GM18508 (cell line): ENCODE measurements around the gene MEN1.
"Not testable (repeated sequence)": the region's sequence is repeated elsewhere in the genome, so short reads cannot be mapped to it uniquely, and the experiment has no call there.

Experiments used
- ATAC-seq: cut with Tn5 transposase; IDR thresholded peaks from one replicate; pipeline ENCODE4 v1.9.1; 2021; ENCODE audit warnings: moderate number of reproducible peaks; ENCODE audit not compliant: insufficient read depth, unreplicated experiment

The MEN1 gene

DNA sequence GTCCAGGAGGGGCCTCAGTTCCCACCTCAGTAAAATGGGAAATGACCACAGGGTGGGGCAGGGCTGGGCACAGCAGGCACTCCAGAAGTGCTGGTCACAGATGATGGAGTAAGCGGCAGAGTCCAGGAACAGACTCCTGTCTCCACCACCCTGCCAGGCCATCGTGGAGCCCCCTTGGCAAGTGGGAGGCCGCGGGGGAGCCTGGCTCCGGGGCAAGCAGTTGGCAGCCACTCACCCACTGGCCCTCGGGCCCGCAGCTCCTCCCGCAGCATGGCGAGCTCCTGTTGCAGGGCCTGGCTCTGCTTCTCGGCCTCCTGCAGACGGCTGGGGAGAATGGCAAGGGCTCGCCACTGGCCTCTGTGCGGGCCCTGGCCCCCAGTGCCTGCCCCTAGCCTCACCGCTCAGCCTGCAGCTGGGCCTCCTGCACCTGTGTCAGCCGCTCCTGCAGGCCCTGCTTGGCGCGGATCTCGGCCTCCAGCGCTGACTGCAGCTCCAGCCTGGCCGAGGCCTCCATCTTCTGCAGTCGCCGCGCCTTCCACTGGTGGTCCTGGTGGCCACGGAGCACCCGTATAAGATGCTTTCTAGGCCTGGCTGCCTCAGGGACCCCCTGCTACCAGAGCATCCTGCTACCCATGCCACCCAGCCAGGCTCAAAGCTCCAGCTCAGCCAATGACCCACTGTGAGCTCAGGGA lies 23.8 kb upstream of the MEN1 start:
- ATAC-seq: no peak

DNA sequence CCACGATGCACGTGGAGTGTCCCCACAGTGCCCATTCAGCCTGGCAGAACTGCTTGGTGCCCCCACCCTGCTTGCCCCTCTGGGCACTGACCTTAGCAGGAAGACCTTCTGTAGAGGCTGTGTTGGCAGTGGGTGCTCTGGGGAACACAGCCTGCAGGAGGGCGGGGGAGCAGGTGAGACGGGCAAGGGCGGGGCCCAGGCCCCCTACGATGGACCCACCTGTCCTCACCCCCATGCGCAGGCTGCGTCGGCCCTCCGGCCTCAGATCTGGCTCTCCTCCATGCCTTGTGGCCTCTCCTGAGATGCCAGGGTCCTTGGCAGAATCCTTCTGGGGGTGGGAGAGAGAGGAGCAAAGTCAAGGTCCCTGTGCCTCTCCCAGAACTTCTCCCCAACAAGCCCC lies 23.2 kb upstream of the MEN1 start:
- no peak for ATAC-seq

DNA sequence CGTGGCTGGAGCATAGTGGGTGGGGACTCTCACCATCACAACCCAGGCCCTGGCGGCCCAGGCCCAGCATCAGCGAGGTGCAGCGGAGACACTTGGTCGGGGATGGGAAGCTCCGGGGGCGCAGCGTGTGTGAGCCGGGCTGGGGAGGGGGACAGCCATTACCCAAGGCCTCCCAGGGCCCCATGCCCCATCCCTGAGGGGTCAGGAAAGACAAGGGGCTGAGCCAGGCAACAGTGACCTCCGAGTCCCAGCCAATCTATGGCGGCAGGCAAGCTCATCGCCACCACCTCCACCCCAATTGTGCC lies 22.8 kb upstream of the MEN1 start:
- no peak for ATAC-seq

DNA sequence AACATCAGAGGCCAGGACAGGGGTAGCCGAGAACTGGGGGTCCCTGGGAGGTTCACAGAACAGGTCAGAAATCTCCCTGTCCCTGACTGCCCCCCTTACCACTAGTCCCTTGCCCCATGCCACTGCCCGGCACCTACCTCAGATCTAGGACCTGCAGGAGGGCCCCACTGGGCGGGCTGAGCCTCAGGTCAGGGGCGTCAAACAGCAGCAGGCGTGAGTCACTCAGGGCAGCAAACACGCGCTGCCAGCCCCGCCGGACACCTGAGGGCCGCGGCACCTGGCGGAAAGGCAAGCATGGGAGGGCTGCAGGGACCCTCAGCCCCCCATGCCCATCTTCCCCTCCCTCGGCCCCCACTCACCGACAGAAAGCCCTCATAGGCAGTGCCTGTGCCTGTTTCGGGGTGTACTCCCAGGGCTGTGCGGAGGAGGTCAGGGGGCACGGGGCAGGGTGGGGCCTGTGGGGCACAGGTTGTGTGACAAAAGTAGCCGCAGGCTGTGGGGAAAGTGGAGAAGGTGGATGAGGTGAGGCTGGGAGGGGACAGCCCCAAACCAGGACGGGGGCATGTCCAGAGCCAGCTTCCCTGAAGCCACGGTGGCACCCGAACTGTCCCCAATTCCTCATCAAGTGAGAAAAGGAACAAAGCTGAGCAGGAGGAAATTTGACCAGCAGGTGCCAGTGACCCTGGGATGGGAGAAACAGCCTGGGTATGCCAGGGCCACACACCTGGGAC lies 22.3 kb upstream of the MEN1 start:
- no peak for ATAC-seq

DNA sequence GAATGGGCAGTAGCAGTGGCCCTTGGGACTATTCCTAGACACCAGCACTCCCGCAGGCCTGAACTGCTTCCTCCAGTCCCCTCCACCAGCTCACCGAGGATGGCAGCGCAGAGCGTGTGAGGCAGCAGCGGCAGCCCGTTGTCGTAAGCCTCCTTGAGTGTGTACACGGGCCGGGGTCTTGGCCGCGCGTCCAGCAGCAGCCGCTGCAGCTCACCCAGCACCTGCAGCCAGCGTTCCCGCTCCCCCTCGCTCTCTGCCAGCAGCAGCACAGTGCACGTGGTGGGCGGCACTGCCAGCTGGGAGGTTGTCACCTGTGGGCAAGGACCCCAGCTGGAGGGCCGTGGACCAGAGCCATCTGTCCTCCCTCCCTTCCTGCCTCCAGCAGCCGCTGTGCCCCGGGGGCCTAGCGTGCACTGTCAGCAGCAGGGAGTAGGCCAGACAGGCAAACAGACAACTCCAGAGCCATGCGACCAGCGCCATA lies 21.1 kb upstream of the MEN1 start:
- no peak for ATAC-seq

DNA sequence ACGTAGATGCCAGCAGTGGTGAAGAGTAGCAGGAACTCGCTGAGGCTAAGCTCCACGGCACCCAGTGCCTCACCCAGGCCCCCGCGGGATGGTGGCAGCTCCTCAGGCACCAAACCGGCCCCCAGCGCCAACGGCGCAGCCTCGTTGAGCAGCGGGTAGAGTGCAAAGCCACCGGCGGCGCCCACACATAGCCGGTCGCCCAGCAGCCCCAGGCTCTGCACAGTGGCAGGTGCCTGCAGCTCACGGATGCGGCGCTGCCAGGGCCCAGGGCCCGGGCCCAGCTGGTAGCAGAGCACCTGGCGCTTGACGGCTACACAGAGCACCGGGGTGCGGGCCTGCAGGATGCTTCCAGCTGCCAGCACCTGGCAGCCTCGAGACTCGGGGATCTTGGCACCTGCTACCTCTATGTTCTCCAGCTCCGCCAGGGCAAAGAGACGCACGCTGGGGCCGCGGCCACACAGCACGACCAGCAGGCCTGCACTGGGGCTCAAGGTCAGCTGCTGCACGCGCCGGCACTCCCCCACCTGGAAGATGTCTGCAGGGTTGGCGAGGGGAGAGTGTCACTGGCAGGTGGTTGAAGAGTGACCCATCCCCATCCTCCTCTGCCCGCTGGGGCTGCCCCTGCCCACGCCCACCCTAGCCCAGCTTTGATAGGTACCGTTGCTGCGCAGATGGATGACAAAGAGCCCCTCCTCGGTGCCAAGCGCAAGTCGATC lies 19.3 kb upstream of the MEN1 start:
- ATAC-seq: no peak

DNA sequence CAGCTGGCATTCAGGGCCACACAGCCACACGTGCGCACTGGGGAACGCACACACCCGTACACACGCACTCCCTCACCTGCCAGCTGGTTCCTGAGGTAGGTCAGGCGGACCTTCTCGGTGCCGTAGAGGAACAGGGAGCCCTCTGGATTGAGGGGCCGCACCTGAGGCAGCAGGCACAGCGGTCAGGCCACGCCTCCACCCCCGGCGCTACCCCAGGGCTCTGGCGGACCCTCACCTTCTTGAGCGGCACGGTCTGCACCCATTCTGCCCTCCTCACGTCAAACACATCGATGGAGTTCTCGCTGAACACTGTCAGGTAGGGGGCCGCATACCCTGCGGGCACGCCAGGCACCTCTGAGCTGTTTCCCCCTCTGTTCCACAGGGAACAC lies 17.1 kb upstream of the MEN1 start:
- no peak for ATAC-seq

DNA sequence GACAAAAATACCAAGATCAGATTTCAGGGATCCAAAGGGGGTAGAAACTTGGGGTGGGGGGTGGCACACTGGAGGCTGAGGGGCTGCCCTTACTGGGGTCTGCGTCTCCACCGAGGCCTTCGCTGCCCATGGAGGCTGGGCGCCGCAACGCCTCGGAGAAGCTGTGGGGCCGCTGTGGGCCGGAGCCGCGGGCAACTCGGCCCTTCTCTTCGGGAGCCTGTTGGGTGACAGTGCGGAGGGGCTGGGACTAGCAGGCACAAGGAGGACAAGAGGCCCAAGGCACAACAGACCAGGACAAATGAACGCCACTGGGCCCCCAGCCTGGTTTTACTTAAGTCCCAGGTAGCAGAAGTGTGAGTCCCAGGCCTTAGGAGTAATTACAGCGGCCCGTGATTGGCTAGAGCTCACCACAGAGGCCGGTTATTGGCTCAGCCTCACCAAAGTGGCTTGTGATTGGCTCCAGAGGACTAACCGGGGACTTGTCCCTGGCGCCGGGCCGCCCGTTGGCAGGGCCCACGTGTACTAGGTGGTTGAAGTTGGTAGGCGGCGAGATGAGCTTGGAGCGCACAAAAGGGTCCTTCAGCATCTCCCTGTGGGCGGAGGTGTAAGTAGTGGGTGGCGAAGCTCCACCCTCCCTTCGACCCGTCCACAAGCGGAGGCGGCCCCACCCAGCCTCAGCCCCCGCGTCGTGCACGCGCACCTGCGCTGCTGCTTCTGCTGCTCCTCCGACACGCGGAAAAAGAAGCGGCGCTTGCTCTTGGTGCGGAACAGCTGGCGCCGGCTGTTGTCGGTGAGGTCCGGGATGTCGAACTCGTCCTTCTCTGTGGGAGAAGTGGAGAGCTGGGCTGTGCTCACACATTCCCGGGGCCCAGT lies 16.5 kb upstream of the MEN1 start:
- ATAC-seq: no peak

DNA sequence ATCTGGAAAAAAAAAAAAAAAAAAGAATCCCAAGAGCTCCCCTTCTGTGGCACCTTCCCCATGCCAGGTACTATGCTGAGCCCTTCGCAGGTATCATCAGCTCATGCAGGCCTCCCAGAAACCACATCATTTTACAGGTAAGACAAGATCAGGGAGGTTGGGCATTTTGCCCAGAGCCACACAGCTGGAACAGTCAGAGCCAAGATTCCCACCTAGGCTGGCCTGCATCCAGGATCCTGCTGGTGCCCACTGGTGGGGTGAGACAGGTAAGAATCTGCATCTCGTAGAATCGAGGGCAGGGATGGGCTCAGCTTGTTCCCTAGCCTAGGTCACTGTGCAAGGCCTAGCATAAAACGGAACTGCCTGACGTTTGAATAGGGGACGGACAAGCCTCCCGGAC lies 15.7 kb upstream of the MEN1 start:
- ATAC-seq: no peak

DNA sequence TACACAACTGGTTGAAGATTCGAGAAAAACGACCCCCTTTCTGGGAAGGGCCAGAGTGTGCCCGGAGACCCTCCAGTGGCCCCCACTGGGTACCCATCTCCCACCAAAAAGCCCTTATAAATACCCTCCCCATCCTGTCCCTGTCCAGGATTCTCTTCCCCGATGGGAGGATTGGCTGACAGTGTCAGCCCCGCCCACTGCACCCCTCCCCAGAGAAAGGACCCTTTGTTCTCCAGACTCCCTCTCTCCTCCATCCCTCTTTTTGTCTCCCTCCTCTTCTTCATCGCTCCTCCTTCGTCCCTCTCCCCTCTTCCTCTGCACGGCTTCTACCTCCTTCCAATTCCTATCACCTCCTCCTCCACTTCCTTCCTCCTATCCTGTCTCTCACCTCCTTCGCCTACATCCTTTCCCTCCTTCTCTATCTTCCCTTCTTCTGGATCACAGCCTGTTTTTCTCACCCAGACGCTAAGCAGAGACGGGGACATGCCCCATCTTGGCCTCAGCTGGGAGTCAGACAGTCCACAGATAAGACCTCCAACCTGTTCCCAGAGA lies 13.3 kb upstream of the MEN1 start:
- no peak for ATAC-seq

DNA sequence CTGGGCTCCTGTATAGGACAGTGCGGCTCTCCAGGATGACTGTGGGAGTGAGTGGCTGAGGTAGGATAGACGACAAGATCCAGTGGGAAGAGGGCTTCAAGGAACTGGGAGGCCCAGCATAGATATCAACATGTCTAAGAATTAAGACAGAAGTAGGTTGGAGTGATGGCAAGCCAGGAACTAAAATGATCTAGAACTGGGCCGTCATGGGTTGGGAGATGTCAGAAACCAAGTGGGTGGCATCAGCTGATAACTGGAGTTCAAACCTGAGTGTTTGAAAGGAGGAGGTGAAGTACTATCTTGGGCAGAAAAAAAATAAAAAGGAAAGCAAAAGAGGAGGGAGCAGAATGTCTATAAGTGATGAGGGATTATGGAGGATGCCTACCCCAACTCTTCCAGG lies 7.1 kb upstream of the MEN1 start:
- ATAC-seq: no peak

DNA sequence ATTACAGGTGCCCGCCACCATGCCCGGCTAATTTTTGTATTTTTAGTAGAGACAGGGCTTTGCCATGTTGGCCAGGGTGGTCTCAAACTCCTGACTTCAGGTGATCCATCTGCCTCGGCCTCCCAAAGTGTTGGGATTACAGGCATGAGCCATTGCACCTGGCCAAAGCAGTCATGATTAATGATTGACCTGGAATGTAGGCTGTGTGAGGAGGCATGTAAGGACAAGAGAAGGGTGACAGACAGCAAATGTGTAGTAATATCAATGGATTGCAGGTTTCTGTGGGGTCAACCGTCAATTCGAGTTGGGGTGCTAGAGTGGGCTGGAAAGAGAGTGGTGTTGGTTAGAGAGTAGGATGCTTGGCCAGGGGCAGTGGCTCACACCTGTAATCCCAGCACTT lies 5.1 kb upstream of the MEN1 start:
- not testable (repeated sequence) for ATAC-seq

DNA sequence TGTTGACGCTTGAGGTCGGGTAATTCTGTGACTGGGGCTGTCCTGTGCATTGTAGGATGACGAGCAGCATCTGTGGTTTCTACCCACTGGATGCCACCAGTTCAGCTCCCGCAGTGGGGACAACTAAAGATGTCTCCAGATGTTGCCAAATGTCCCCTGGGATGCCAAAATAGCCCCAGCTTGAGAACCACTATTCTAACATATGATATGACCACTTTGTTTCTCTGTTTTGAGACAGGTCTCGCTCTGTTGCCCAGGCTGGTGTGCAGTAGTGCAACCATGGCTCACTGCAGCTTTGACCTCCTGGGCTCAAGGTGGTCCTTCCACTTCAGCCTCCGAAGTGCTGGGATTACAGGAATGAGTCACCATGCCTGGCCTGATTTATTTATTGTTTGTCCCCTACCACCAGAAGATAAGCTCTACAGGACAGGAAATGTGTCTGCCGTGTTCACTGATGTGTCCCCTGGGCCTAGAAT lies 4.4 kb upstream of the MEN1 start:
- no peak for ATAC-seq

DNA sequence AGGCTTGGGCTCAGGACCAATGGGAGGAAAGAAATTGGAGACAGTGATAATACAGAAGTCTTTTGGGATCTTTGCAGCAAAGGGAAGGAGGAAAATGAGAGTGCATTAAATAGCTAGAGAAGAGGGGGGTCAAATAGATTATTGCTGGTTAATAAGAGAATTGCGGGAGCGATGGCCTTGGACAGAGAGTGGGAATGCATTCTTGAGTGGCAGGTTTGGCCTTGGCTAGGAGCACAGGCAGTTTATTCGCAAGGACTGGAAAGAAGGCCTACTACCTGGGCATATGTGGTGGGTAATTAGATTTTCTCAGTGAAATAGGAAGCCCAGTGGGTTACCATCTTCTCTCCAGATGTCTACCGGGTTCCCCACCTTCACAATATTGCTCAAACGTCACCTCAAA lies 3.5 kb upstream of the MEN1 start:
- no peak for ATAC-seq

DNA sequence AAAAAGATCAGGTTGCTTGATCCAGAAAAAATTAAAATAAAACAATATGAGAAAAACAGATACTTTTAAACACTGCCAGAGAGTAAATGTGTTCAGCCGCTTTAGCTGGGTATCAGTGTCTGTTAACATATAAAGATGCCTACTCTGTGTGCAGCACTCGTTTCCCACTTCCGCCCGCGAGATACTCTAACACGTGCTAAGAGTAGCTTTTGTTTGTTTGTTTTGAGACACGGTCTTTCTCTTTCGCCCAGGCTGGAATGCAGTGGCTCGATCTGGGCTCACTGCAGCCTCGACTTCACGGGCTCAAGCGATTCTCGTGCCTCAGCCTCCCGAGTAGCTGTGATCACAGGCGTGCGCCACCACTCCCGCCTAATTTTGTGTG lies 531 bp upstream of the MEN1 start:
- ATAC-seq: no peak

DNA sequence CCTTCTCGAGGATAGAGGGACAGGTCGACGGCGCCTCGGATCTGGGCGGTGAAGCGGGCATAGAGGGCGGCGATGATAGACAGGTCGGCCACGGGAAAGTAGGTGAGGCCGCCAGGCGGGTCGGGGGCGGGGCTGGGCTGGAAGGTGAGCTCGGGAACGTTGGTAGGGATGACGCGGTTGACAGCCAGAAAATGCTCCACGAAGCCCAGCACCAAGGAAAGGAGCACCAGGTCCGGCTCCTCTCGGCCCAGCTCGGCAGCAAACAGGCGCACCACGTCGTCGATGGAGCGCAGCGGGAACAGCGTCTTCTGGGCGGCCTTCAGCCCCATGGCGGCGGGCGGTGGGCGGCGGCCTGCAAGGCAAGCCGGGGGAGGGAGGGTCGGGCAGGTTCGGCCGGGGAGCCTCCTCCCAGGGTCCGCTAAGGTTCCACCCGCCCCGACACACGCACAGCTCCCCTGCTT lies 540 bp downstream of the MEN1 start:
- ATAC-seq: no peak

DNA sequence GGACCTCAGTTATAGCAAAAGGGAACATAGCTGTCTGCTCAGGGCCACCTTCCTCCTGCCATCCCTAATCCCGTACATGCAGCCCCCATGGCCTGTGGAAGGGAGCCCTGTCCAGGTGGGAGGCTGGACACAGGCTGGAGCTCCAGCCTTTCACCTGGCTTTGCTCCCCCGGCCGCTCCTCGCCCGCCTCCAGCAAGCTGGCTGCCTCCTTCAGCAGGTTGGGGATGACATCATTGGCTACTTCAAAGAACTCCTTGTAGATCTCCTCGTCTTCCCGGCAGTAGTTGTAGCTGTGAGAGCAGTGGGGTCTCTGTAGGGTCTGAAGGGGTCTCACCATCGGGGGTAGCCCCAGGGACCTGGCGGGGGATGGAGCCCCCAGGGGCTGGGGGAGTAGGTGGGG lies 4.9 kb downstream of the MEN1 start:
- no peak for ATAC-seq

DNA sequence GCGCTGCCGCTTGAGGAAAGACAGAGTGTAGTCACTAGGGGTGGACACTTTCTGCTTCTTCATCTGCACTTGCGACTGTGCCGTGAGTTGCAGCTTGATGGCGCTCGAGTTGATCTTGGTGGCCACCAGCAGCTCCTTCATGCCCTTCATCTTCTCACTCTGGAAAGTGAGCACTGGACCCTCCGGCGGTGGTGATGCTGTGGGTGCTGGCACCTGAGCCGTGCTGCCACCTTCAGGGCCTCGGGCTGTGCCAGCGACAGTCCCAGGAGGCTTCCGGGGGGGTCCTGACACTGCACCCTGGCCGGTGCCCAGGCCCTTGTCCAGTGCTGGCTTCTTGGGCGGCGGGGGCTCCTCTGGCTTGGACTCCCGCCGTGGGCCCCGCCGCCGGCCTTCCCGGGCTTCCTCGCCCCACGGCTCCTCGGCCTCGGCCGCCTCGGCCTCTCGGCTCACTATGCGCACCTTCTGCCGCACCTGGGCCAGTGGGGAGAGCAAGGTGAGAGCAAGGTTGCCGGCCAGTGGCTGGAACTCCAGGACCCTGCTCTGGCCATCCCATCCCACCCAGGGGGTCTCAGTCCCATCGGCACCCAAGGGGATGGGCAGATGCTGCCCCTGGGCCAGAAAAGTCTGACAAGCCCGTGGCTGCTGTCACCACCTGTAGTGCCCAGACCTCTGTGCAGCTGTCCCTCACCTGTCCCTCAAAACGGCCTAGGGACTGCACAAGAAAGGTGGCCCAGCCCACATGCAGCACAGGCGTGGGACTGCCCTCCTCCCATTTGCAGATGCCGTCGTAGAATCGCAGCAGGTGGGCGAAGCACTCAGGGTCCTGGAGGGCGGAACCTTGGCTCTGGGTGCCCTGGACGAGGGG lies 5.8 kb downstream of the MEN1 start:
- no peak for ATAC-seq

DNA sequence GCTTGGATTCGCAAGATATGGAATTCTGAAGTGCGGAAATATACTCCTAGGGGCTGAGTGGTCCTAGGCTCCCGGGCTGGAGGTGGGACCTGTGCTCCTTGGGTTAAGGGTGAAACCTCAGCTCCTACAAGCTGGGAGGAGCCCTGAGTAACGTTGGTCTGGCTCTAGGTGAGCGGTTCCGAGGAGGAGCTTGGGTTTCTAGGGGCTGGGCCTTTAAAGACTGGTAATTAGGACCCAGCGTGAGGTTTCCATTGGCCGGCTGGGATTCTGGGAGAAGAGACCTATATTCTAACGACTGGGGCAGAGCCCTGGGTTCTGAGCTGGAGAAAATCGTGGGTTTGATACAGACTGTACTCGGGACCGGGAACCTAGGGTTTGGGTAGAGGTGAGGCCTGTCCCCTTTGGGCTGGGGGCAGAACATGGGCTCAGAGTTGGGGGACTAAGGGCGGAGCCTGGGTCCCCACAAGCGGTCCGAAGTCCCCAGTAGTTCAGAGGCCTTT lies 6.5 kb downstream of the MEN1 start:
- no peak for ATAC-seq
